Transverse colon (tissue), 4 donors: ENCODE measurements around the gene MUC5B. TPM values are rescaled to one million over a fixed set of nuclear protein-coding genes. Genes with fewer than 3 reads are reported as not detected.

ENCODE experiments used
- DNase-seq: peaks from one replicate; pipeline ENCODE4 v3.0.0-alpha.2; 2019
- H3K27ac ChIP-seq, 4 donors: fragments of 200-600 bp; sonication (generic); 2 replicates each; pipeline ENCODE4 v1.5.1; 2016 to 2018; ENCODE audit warnings: inconsistent platforms in 4 of 4
- H3K27me3 ChIP-seq: fragments of 200-600 bp; sonication (generic); 2 replicates; pipeline ENCODE4 v1.5.1; 2017; ENCODE audit warnings: inconsistent platforms
- H3K36me3 ChIP-seq, 4 donors: fragments of 200-600 bp; sonication (generic); 2 replicates each; pipeline ENCODE4 v1.5.1; 2017 to 2019; ENCODE audit warnings: inconsistent platforms in 4 of 4
- H3K4me1 ChIP-seq, 4 donors: fragments of 200-600 bp; sonication (generic); 2 replicates each; pipeline ENCODE4 v1.5.1; 2017 to 2020; ENCODE audit warnings: inconsistent platforms in 4 of 4
- H3K4me3 ChIP-seq, 4 donors: fragments of 200-600 bp; sonication (generic); 1 replicate in 1 of 4; 2 replicates in 3 of 4; pipeline versions ENCODE4 v1.5.1 to v1.6.1; 2017 to 2019; ENCODE audit warnings: inconsistent platforms in 4 of 4
- H3K9me3 ChIP-seq, 2 donors: fragments of 200-600 bp; sonication (generic); 2 replicates each; pipeline ENCODE4 v1.5.1; 2017 to 2019; ENCODE audit warnings: inconsistent platforms in 2 of 2
- EP300 ChIP-seq: sonication (generic); formaldehyde crosslinking; IDR thresholded peaks from one replicate; pipeline ENCODE4 v1.6.1; 2017; ENCODE audit warnings: antibody characterized with exemption, low read depth
- POLR2A ChIP-seq: fragments of 450-650 bp; IDR thresholded peaks from one replicate; pipeline ENCODE4 v1.6.1; 2016; ENCODE audit warnings: antibody characterized with exemption, mild to moderate bottlenecking, moderate library complexity
- POLR2AphosphoS5 ChIP-seq, 3 donors: sonication (generic); formaldehyde crosslinking; IDR thresholded peaks; one replicate each; pipeline ENCODE4 v1.6.1; 2016; ENCODE audit warnings: antibody characterized with exemption in 3 of 3
- WGBS, 2 donors: methylation state at CpG; one replicate each; pipeline ENCODE4 v1.1.5; 2018; ENCODE audit warnings: low coverage in 1 of 2; 5-methylcytosine and 5-hydroxymethylcytosine counted together
- in situ Hi-C, 4 donors: fragments of 200-750 bp; cut with MboI; loops; one replicate each; pipeline versions ENCODE4 v1.15.0 to v1.15.1; 2017; ENCODE audit warnings: low sequenced_read_pairs in 3 of 4, low pct_ligation_motif_present in 1 of 4, low pct_unique_long_range_greater_than_20kb in 1 of 4
- intact Hi-C: fragments of 100-400 bp; cut with DNase I; formaldehyde crosslinking; loops from one replicate; pipeline ENCODE4 v1.15.1; 2023; ENCODE audit warnings: low total_unique reads
- total RNA-seq, 4 donors: library from RNA; depleted of rRNA; stranded (reverse); fragments of >200 nt; gene quantifications; one replicate each; pipeline ENCODE4 v1.1.0, GENCODE V29; 2016
- TF ChIP-seq, protein P1 (sequence below), 5 experiments: fragments of 200-600 bp in 3 of 5; fragments of 450-650 bp in 2 of 5; sonication (generic) in 3 of 5; IDR thresholded peaks; 1 replicate in 2 of 5; 2 replicates in 3 of 5; pipeline ENCODE4 v1.5.1; 2016 to 2017; ENCODE audit warnings: antibody characterized with exemption in 5 of 5, inconsistent platforms in 3 of 5, mild to moderate bottlenecking in 2 of 5, moderate library complexity in 1 of 5

MUC5B gene
- total RNA-seq, 4 donors from 2014 or later = 58.0 to 825 (median 85.6) TPM

GRCh38 chr11:1260620-1261019 lies 37.8 kb downstream of the MUC5B start:
- no peaks in the 10 kb centered on the region for H3K36me3 ChIP-seq
- intact Hi-C loops (no loop called here), in situ Hi-C loops (no loop called here)
- H3K4me1 ChIP-seq = peaks cover 17 to 27% (median 21%) of the 10 kb centered on the region in 4 donors
- H3K4me3 ChIP-seq = no peak overlapping the region
- TF ChIP-seq, protein P1, sequence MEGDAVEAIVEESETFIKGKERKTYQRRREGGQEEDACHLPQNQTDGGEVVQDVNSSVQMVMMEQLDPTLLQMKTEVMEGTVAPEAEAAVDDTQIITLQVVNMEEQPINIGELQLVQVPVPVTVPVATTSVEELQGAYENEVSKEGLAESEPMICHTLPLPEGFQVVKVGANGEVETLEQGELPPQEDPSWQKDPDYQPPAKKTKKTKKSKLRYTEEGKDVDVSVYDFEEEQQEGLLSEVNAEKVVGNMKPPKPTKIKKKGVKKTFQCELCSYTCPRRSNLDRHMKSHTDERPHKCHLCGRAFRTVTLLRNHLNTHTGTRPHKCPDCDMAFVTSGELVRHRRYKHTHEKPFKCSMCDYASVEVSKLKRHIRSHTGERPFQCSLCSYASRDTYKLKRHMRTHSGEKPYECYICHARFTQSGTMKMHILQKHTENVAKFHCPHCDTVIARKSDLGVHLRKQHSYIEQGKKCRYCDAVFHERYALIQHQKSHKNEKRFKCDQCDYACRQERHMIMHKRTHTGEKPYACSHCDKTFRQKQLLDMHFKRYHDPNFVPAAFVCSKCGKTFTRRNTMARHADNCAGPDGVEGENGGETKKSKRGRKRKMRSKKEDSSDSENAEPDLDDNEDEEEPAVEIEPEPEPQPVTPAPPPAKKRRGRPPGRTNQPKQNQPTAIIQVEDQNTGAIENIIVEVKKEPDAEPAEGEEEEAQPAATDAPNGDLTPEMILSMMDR (IDR thresholded peaks at IDR 0.05) = no peak
- TF ChIP-seq POLR2AphosphoS5 (IDR thresholded peaks at IDR 0.05) = no peak
- TF ChIP-seq EP300 = no peak
- no peak for TF ChIP-seq POLR2A
- H3K27me3 ChIP-seq = no peaks in the 10 kb centered on the region
- H3K9me3 ChIP-seq = no peaks in the 10 kb centered on the region
- DNase-seq = no peak
- WGBS, 2 donors = 84% methylated on average over 12 of the region's 17 CpGs; no CpG with 5 or more reads in 1 of the 2 donors
- peak overlapping the region in 1 of 4 donors; percentile 41 for H3K27ac ChIP-seq

GRCh38 chr11:1261241-1262071 lies 38.6 kb downstream of the MUC5B start:
- WGBS, 2 donors = 83% methylated on average over 39 of the region's 39 CpGs; no CpG with 5 or more reads in 1 of the 2 donors
- Histone ChIP-seq H3K9me3 (no peaks in the 10 kb centered on the region), H3K4me3 (peak overlapping the region in 1 of 4 donors; percentile 55), H3K27ac (peak overlapping the region; percentile 69 to 86 (median 79)), H3K4me1 (peaks cover 17 to 27% (median 21%) of the 10 kb centered on the region in 4 donors), H3K27me3 (no peaks in the 10 kb centered on the region), H3K36me3 (no peaks in the 10 kb centered on the region)
- intact Hi-C loops (no loop called here), in situ Hi-C loops (no loop called here)
- DNase-seq = no peak
- TF ChIP-seq EP300 = no peak
- TF ChIP-seq POLR2AphosphoS5 (IDR thresholded peaks at IDR 0.05) = no peak
- TF ChIP-seq, protein P1 (IDR thresholded peaks at IDR 0.05) = no peak
- TF ChIP-seq POLR2A = no peak

DNA sequence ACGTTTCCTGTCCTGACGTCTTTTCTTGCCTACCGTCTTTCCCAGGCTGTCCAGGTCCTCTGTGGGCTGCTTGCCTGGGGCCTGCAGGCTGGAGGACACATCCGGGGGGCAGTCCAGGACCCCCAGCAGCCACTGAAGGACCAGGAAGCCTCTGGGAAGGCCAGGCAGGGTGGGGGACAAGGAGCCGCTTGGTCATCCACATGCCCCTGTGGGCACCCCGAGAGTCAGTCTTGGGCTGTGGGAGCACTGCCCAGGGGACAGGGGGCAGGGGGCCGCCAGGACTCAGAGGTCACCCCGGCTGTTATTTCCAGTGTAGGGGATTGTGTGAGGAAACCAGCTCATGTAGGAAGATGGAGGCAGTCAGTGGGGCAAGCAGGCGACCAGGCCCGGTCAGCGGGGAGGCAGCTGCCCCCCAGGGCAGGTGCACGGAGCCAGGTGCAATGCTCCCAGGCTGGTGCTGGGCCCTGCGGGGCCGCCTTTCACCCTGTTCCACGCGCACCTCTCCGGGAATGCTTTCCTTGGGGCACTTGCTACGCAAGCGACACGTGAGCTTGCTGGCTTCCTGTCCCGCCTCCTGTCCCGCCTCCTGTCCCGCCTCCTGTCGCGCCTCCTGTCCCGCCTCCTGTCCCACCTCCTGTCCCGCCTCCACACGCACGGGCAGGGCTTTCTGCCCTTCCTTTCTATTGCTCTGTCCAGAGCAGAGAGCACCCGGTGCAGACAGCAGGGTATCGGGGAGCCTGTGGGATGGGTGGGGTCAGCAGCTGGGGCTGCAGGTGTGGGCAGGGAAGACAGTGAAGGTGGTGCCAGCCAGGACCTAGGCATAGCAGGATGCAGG lies 39.5 kb downstream of the MUC5B start:
- Histone ChIP-seq H3K4me1 (peaks cover 17 to 27% (median 21%) of the 10 kb centered on the region in 4 donors), H3K36me3 (no peaks in the 10 kb centered on the region), H3K27me3 (no peaks in the 10 kb centered on the region), H3K9me3 (no peaks in the 10 kb centered on the region), H3K27ac (peak overlapping the region; percentile 69 to 86 (median 79)), H3K4me3 (peak overlapping the region; percentile 22 to 55 (median 27))
- peak; percentile 96 for DNase-seq
- in situ Hi-C loops = no loop called here
- intact Hi-C loops = no loop called here
- 13% methylated on average over 26 of the region's 31 CpGs; no CpG with 5 or more reads in 1 of the 2 donors for WGBS, 2 donors
- no peak for TF ChIP-seq EP300
- TF ChIP-seq, protein P1 (IDR thresholded peaks at IDR 0.05) = no peak
- peak; percentile 52 for TF ChIP-seq POLR2A
- TF ChIP-seq POLR2AphosphoS5 (IDR thresholded peaks at IDR 0.05) = peak; percentile 40 to 62 (median 55)

GRCh38 chr11:1263010-1263409 lies 40.1 kb downstream of the MUC5B start:
- intact Hi-C loops (no loop called here), in situ Hi-C loops (no loop called here)
- no peaks in the 10 kb centered on the region for H3K9me3 ChIP-seq
- H3K36me3 ChIP-seq = no peaks in the 10 kb centered on the region
- WGBS, 2 donors = 27% methylated on average over 5 of the region's 7 CpGs; no CpG with 5 or more reads in 1 of the 2 donors
- TF ChIP-seq EP300 (no peak), POLR2A (no peak), POLR2AphosphoS5 (IDR thresholded peaks at IDR 0.05) (no peak)
- TF ChIP-seq, protein P1 (IDR thresholded peaks at IDR 0.05) = no peak
- peak overlapping the region in 2 of 4 donors; percentile 22 to 55 for H3K4me3 ChIP-seq
- H3K27me3 ChIP-seq = no peaks in the 10 kb centered on the region
- H3K27ac ChIP-seq = peak overlapping the region; percentile 69 to 86 (median 79)
- DNase-seq = peak; percentile 58
- H3K4me1 ChIP-seq = peaks cover 17 to 27% (median 21%) of the 10 kb centered on the region in 4 donors
